ENCODE measurements around the gene PRAC1. TPM values are rescaled to one million over a fixed set of nuclear protein-coding genes. Genes with fewer than 3 reads are reported as not detected.
"Not testable (repeated sequence)": the region's sequence is repeated elsewhere in the genome, so short reads cannot be mapped to it uniquely, and the experiment has no call there.

The PRAC1 gene
- total and polyA plus RNA-seq, 7 experiments from 2014 or later: not detected

- H3K4me1 ChIP-seq (ENCODE audit: control insufficient read depth in 2 of 2, insufficient read depth in 2 of 2, low read length in 2 of 2): peaks cover 17 to 29% of the 10 kb centered on the region in 2 donors
- no peaks in the 10 kb centered on the region for H3K9me3 ChIP-seq (ENCODE audit: control insufficient read depth in 2 of 3, low read length in 3 of 3)
- POLR2A ChIA-PET: interaction anchor here (1.0 to 1.2 kb wide), 2 partner anchors 19 to 33 kb away, joined by 3 to 5 read pairs; no protein-coding TSS in a partner anchor
- no peak overlapping the region for H3K27ac ChIP-seq (ENCODE audit: low read depth, low read length)
- H3K36me3 ChIP-seq (ENCODE audit: control insufficient read depth in 2 of 3, insufficient read depth in 3 of 3, low read length in 3 of 3): no peaks in the 10 kb centered on the region
- H3K9me3 Mint-ChIP-seq: peaks cover 0 to 21% (median 5%) of the 10 kb centered on the region in 11 donors
- CTCF ChIA-PET: no interaction called here
- intact Hi-C loops (cut with micrococcal nuclease): loop anchor here in 1 of 2 donors (2.0 to 10.0 kb wide), 2 partner anchors 15 to 275 kb away; partner anchors contain the start of gene IGF2BP1
- H3K4me3 Mint-ChIP-seq: peak overlapping the region in 8 of 10 donors; percentile 25 to 73 (median 48)
- peaks cover 61 to 96% (median 84%) of the 10 kb centered on the region in 5 donors for H3K27me3 Mint-ChIP-seq
- DNase-seq (no peak), ATAC-seq (no peak)
- no peak overlapping the region for H3K4me3 ChIP-seq (ENCODE audit: low read length)
- peaks cover 0 to 8% (median 0%) of the 10 kb centered on the region in 5 donors for H3K36me3 Mint-ChIP-seq
- peaks cover 31 to 72% of the 10 kb centered on the region in 2 donors for H3K27me3 ChIP-seq (ENCODE audit: control insufficient read depth in 2 of 2, insufficient read depth in 2 of 2, low read length in 2 of 2)
- peaks cover 14 to 56% (median 32%) of the 10 kb centered on the region in 7 donors for H3K4me1 Mint-ChIP-seq
- H3K27ac Mint-ChIP-seq: peak overlapping the region in 3 of 9 donors; percentile 52 to 80 (median 58)
Measured at GRCh38 chr17:48719642-48720265, 2.6 kb downstream of the PRAC1 start.

- Histone ChIP-seq H3K27me3 (ENCODE audit: control insufficient read depth in 2 of 2, insufficient read depth in 2 of 2, low read length in 2 of 2) (peaks cover 31 to 65% of the 10 kb centered on the region in 2 donors), H3K27ac (ENCODE audit: low read depth, low read length) (no peak overlapping the region), H3K4me1 (ENCODE audit: control insufficient read depth in 2 of 2, insufficient read depth in 2 of 2, low read length in 2 of 2) (peaks cover 9 to 22% of the 10 kb centered on the region in 2 donors), H3K4me3 (ENCODE audit: low read length) (no peak overlapping the region), H3K36me3 (ENCODE audit: control insufficient read depth in 2 of 3, insufficient read depth in 3 of 3, low read length in 3 of 3) (no peaks in the 10 kb centered on the region), H3K9me3 (ENCODE audit: control insufficient read depth in 2 of 3, low read length in 3 of 3) (no peaks in the 10 kb centered on the region)
- no peak for ATAC-seq
- peak in 1 of 9 donors; percentile 28 for DNase-seq
- Mint-ChIP-seq H3K4me3 (peak overlapping the region in 9 of 10 donors; percentile 25 to 73 (median 59)), H3K36me3 (peaks cover 0 to 8% (median 0%) of the 10 kb centered on the region in 5 donors), H3K9me3 (peaks cover 0 to 21% (median 5%) of the 10 kb centered on the region in 11 donors), H3K27me3 (peaks cover 61 to 96% (median 84%) of the 10 kb centered on the region in 5 donors), H3K27ac (peak overlapping the region in 5 of 9 donors; percentile 41 to 78 (median 55)), H3K4me1 (peaks cover 9 to 49% (median 26%) of the 10 kb centered on the region in 7 donors)
- POLR2A ChIA-PET: interaction anchor here (0.7 to 1.2 kb wide), 3 partner anchors 20 to 215 kb away, joined by 3 to 5 read pairs (median 3); no protein-coding TSS in a partner anchor
- intact Hi-C loops (cut with micrococcal nuclease): loop anchor here in 1 of 2 donors (2.0 kb wide), 1 partner anchor 16 kb away; no protein-coding TSS in a partner anchor
- CTCF ChIA-PET: interaction anchor here (0.6 kb wide), 1 partner anchor 201 kb away, joined by 3 read pairs; no protein-coding TSS in a partner anchor
Measured at GRCh38 chr17:48718761-48719641, 3.3 kb downstream of the PRAC1 start.

- Histone ChIP-seq H3K36me3 (ENCODE audit: control insufficient read depth in 2 of 3, insufficient read depth in 3 of 3, low read length in 3 of 3) (no peaks in the 10 kb centered on the region), H3K9me3 (ENCODE audit: control insufficient read depth in 2 of 3, low read length in 3 of 3) (no peaks in the 10 kb centered on the region), H3K4me1 (ENCODE audit: control insufficient read depth in 2 of 2, insufficient read depth in 2 of 2, low read length in 2 of 2) (peaks cover 2 to 14% of the 10 kb centered on the region in 2 donors), H3K4me3 (ENCODE audit: low read length) (no peak overlapping the region), H3K27ac (ENCODE audit: low read depth, low read length) (no peak overlapping the region), H3K27me3 (ENCODE audit: control insufficient read depth in 2 of 2, insufficient read depth in 2 of 2, low read length in 2 of 2) (peaks cover 31 to 58% of the 10 kb centered on the region in 2 donors)
- no peak for DNase-seq
- Mint-ChIP-seq H3K4me1 (peaks cover 2 to 42% (median 21%) of the 10 kb centered on the region in 7 donors), H3K4me3 (peak overlapping the region in 8 of 10 donors; percentile 14 to 73 (median 50)), H3K9me3 (peaks cover 0 to 21% (median 5%) of the 10 kb centered on the region in 11 donors), H3K27ac (peak overlapping the region in 4 of 9 donors; percentile 30 to 78 (median 66)), H3K27me3 (peaks cover 61 to 96% (median 81%) of the 10 kb centered on the region in 5 donors), H3K36me3 (peaks cover 0 to 8% (median 0%) of the 10 kb centered on the region in 5 donors)
- ATAC-seq: no peak
- POLR2A ChIA-PET: interaction anchor here (0.7 kb wide), 1 partner anchor 215 kb away, joined by 3 read pairs; no protein-coding TSS in a partner anchor
- intact Hi-C loops (cut with micrococcal nuclease): loop anchor here in 1 of 2 donors (2.0 kb wide), 1 partner anchor 17 kb away; no protein-coding TSS in a partner anchor
- CTCF ChIA-PET: interaction anchor here (0.6 kb wide), 1 partner anchor 202 kb away, joined by 3 read pairs; no protein-coding TSS in a partner anchor
Measured at GRCh38 chr17:48718227-48718760, 4.0 kb downstream of the PRAC1 start.

- peak overlapping the region in 6 of 10 donors; percentile 15 to 71 (median 49) for H3K4me3 Mint-ChIP-seq
- H3K36me3 ChIP-seq (ENCODE audit: control insufficient read depth in 2 of 3, insufficient read depth in 3 of 3, low read length in 3 of 3): no peaks in the 10 kb centered on the region
- DNase-seq: no peak
- ChIA-PET POLR2A (interaction anchor here (0.6 to 1.2 kb wide), 2 partner anchors 9 to 39 kb away, joined by 4 read pairs; no protein-coding TSS in a partner anchor), CTCF (interaction anchor here (1.0 to 1.2 kb wide), 2 partner anchors 7 to 38 kb away, joined by 3 to 4 read pairs; no protein-coding TSS in a partner anchor)
- peaks cover 0 to 8% (median 0%) of the 10 kb centered on the region in 5 donors for H3K36me3 Mint-ChIP-seq
- no peak overlapping the region for H3K4me3 ChIP-seq (ENCODE audit: low read length)
- H3K9me3 Mint-ChIP-seq: peaks cover 0 to 21% (median 5%) of the 10 kb centered on the region in 11 donors
- no peak for ATAC-seq
- peaks cover 0 to 38% (median 18%) of the 10 kb centered on the region in 7 donors for H3K4me1 Mint-ChIP-seq
- peaks cover 0 to 13% of the 10 kb centered on the region in 2 donors for H3K4me1 ChIP-seq (ENCODE audit: control insufficient read depth in 2 of 2, insufficient read depth in 2 of 2, low read length in 2 of 2)
- peak overlapping the region in 5 of 9 donors; percentile 4 to 84 (median 72) for H3K27ac Mint-ChIP-seq
- H3K27me3 Mint-ChIP-seq: peaks cover 65 to 92% (median 80%) of the 10 kb centered on the region in 5 donors
- peaks cover 29 to 53% of the 10 kb centered on the region in 2 donors for H3K27me3 ChIP-seq (ENCODE audit: control insufficient read depth in 2 of 2, insufficient read depth in 2 of 2, low read length in 2 of 2)
- no peaks in the 10 kb centered on the region for H3K9me3 ChIP-seq (ENCODE audit: control insufficient read depth in 2 of 3, low read length in 3 of 3)
- no peak overlapping the region for H3K27ac ChIP-seq (ENCODE audit: low read depth, low read length)
- intact Hi-C loops (cut with micrococcal nuclease): loop anchor here in 1 of 2 donors (2.0 kb wide), 1 partner anchor 17 kb away; no protein-coding TSS in a partner anchor
Measured at GRCh38 chr17:48717367-48718226, 4.7 kb downstream of the PRAC1 start.

GRCh38 chr17:48716549-48716948 is 5.8 kb downstream of the PRAC1 start:
- H3K36me3 ChIP-seq (ENCODE audit: control insufficient read depth in 2 of 3, insufficient read depth in 3 of 3, low read length in 3 of 3); intact Hi-C loops (cut with micrococcal nuclease); H3K36me3 Mint-ChIP-seq; H3K27ac Mint-ChIP-seq; ATAC-seq; DNase-seq; H3K9me3 ChIP-seq (ENCODE audit: control insufficient read depth in 2 of 3, low read length in 3 of 3); H3K4me3 ChIP-seq (ENCODE audit: low read length); H3K27ac ChIP-seq (ENCODE audit: low read depth, low read length); H3K4me3 Mint-ChIP-seq: not testable (repeated sequence)
- POLR2A ChIA-PET: interaction anchor here (1.2 kb wide), 1 partner anchor 10 kb away, joined by 4 read pairs; no protein-coding TSS in a partner anchor
- Histone ChIP-seq H3K27me3 (ENCODE audit: control insufficient read depth in 2 of 2, insufficient read depth in 2 of 2, low read length in 2 of 2) (peaks cover 22 to 44% of the 10 kb centered on the region in 2 donors), H3K4me1 (ENCODE audit: control insufficient read depth in 2 of 2, insufficient read depth in 2 of 2, low read length in 2 of 2) (peaks cover 0 to 13% of the 10 kb centered on the region in 2 donors)
- peaks cover 0 to 21% (median 5%) of the 10 kb centered on the region in 11 donors for H3K9me3 Mint-ChIP-seq
- CTCF ChIA-PET: interaction anchor here (1.0 to 1.2 kb wide), 2 partner anchors 8 to 37 kb away, joined by 3 to 4 read pairs; no protein-coding TSS in a partner anchor
- H3K27me3 Mint-ChIP-seq: peaks cover 64 to 85% (median 77%) of the 10 kb centered on the region in 5 donors
- H3K4me1 Mint-ChIP-seq: peaks cover 0 to 34% (median 18%) of the 10 kb centered on the region in 7 donors
